Tibial nerve (tissue), 4 donors: ENCODE results near the gene GTF2A1L. TPM values are rescaled to one million over a fixed set of nuclear protein-coding genes. Genes with fewer than 3 reads are reported as not detected.

Source experiments
- DNase-seq, 2 donors: peaks; one replicate each; pipeline ENCODE4 v3.0.0-alpha.2; 2019; ENCODE audit warnings: low spot score in 2 of 2
- H3K27ac ChIP-seq, 4 donors: fragments of 200-600 bp; sonication (generic) in 3 of 4; one replicate each; pipeline ENCODE4 v1.5.1; 2017 to 2019; ENCODE audit warnings: mild to moderate bottlenecking in 1 of 4
- H3K27me3 ChIP-seq, 2 donors: fragments of 200-600 bp; sonication (generic) in 1 of 2; one replicate each; pipeline versions ENCODE4 v1.5.1 to v1.6.0; 2017 to 2019
- H3K36me3 ChIP-seq, 3 donors: fragments of 200-600 bp; sonication (generic); one replicate each; pipeline ENCODE4 v1.5.1; 2018 to 2019
- H3K4me1 ChIP-seq, 4 donors: fragments of 200-600 bp; sonication (generic) in 3 of 4; one replicate each; pipeline ENCODE4 v1.5.1; 2017 to 2019
- H3K4me3 ChIP-seq, 4 donors: fragments of 200-600 bp; sonication (generic) in 3 of 4; one replicate each; pipeline ENCODE4 v1.5.1; 2017 to 2019; ENCODE audit warnings: mild to moderate bottlenecking in 1 of 4, moderate library complexity in 1 of 4
- H3K9me3 ChIP-seq, 4 donors: fragments of 200-600 bp; sonication (generic) in 3 of 4; one replicate each; pipeline ENCODE4 v1.5.1; 2017 to 2019
- EP300 ChIP-seq, 2 donors: sonication (generic); formaldehyde crosslinking; IDR thresholded peaks; one replicate each; pipeline ENCODE4 v1.6.1; 2017; ENCODE audit warnings: antibody characterized with exemption in 2 of 2, mild to moderate bottlenecking in 1 of 2
- POLR2A ChIP-seq, 2 donors: fragments of 450-650 bp; IDR thresholded peaks; one replicate each; pipeline ENCODE4 v1.6.1; 2017; ENCODE audit warnings: antibody characterized with exemption in 2 of 2, mild to moderate bottlenecking in 2 of 2, moderate library complexity in 2 of 2
- WGBS, 2 donors: methylation state at CpG; one replicate each; pipeline ENCODE4 v1.1.5; 2018; 5-methylcytosine and 5-hydroxymethylcytosine counted together
- total RNA-seq, 4 donors: library from RNA; depleted of rRNA; stranded (reverse); fragments of >200 nt; gene quantifications; one replicate each; pipeline ENCODE4 v1.1.0, GENCODE V29; 2016
- TF ChIP-seq, protein P1 (sequence below), 5 experiments: fragments of 200-600 bp in 3 of 5; fragments of 450-650 bp in 2 of 5; sonication (generic) in 3 of 5; IDR thresholded peaks; one replicate each; pipeline ENCODE4 v1.5.1; 2016 to 2019; ENCODE audit warnings: antibody characterized with exemption in 5 of 5, mild to moderate bottlenecking in 3 of 5, moderate library complexity in 2 of 5

Gene GTF2A1L
- total RNA-seq, 4 donors from 2014 or later: 2.5 to 9.9 (median 6.7) TPM

DNA sequence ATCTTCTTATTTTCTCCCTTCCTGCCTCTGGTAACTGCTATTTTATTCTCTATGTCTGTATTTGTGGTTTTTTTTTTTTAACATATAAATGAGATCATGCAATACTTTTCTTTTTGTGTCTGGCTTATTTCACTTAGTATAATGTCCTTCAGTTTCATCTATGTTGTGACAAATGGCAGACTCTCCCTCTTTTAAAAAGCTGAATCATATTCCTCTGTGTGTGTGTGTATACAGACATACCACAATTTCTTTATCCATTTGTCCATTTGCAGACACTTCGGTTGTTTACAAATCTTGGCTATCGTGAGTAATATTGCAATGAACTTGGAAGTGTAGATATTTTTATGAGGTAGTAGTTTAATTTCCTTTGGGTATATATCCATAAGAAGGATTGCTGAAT lies 7.0 kb downstream of the GTF2A1L start:
- TF ChIP-seq, protein P1, sequence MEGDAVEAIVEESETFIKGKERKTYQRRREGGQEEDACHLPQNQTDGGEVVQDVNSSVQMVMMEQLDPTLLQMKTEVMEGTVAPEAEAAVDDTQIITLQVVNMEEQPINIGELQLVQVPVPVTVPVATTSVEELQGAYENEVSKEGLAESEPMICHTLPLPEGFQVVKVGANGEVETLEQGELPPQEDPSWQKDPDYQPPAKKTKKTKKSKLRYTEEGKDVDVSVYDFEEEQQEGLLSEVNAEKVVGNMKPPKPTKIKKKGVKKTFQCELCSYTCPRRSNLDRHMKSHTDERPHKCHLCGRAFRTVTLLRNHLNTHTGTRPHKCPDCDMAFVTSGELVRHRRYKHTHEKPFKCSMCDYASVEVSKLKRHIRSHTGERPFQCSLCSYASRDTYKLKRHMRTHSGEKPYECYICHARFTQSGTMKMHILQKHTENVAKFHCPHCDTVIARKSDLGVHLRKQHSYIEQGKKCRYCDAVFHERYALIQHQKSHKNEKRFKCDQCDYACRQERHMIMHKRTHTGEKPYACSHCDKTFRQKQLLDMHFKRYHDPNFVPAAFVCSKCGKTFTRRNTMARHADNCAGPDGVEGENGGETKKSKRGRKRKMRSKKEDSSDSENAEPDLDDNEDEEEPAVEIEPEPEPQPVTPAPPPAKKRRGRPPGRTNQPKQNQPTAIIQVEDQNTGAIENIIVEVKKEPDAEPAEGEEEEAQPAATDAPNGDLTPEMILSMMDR (IDR thresholded peaks at IDR 0.05): no peak
- TF ChIP-seq EP300 (IDR thresholded peaks at IDR 0.05): no peak
- no peak for TF ChIP-seq POLR2A (IDR thresholded peaks at IDR 0.05)
- Histone ChIP-seq H3K4me1 (no peaks in the 10 kb centered on the region), H3K27ac (no peak overlapping the region), H3K9me3 (peaks cover 0 to 14% (median 0%) of the 10 kb centered on the region in 4 donors), H3K36me3 (no peaks in the 10 kb centered on the region), H3K4me3 (no peak overlapping the region), H3K27me3 (no peaks in the 10 kb centered on the region)
- DNase-seq: no peak
- 89 to 93% methylated on average over 2 of the region's 2 CpGs for WGBS, 2 donors

DNA sequence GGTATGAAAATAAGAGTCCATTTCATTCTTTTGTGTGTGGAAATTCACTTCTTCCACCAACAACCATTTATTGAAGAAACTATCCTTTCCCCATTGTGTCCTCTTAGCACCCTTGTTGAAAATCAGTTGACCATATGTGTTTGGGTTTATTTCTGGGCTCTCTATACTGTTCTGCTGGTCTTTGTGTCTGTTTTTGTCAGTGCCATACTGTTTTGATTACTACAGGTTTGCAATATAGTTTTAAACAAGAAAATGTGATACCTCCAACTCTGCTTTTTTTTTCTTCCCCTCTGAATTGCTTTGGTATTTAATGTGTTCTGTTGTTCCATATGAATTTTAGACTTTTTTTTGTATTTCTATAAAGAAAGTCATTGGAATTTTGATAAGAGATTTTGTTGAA lies 8.4 kb downstream of the GTF2A1L start:
- TF ChIP-seq, protein P1 (IDR thresholded peaks at IDR 0.05): no peak
- TF ChIP-seq POLR2A (IDR thresholded peaks at IDR 0.05) (no peak), EP300 (IDR thresholded peaks at IDR 0.05) (no peak)
- Histone ChIP-seq H3K4me1 (no peaks in the 10 kb centered on the region), H3K27me3 (no peaks in the 10 kb centered on the region), H3K9me3 (peaks cover 0 to 14% (median 0%) of the 10 kb centered on the region in 4 donors), H3K36me3 (no peaks in the 10 kb centered on the region), H3K4me3 (no peak overlapping the region), H3K27ac (no peak overlapping the region)
- no peak for DNase-seq

DNA sequence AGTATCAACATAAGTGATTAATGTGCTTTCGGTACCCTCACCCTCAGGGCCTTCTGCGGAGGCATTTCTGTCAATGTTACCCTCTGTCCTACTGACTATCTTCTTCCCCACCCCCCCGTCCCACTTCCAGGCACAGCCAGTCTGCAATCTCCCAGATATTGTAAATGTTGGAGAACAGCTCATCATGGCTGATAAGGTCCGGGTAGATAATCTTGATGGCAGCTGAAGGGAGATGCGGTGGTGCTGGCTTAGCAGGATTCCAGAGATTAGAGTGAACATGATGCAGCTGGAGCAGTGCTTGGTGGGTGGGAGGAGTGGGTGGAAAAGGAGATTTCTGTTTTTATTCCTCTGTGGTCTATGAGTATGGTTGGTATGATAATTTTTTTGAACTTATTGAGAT lies 15.5 kb downstream of the GTF2A1L start:
- Histone ChIP-seq H3K36me3 (peaks cover 0 to 12% (median 0%) of the 10 kb centered on the region in 3 donors), H3K27me3 (no peaks in the 10 kb centered on the region), H3K4me1 (no peaks in the 10 kb centered on the region), H3K27ac (no peak overlapping the region), H3K4me3 (no peak overlapping the region), H3K9me3 (peaks cover 0 to 14% (median 0%) of the 10 kb centered on the region in 4 donors)
- WGBS, 2 donors: 77 to 87% methylated on average over 5 of the region's 5 CpGs
- DNase-seq: no peak
- TF ChIP-seq, protein P1 (IDR thresholded peaks at IDR 0.05): no peak
- TF ChIP-seq POLR2A (IDR thresholded peaks at IDR 0.05): no peak
- TF ChIP-seq EP300 (IDR thresholded peaks at IDR 0.05): no peak

DNA sequence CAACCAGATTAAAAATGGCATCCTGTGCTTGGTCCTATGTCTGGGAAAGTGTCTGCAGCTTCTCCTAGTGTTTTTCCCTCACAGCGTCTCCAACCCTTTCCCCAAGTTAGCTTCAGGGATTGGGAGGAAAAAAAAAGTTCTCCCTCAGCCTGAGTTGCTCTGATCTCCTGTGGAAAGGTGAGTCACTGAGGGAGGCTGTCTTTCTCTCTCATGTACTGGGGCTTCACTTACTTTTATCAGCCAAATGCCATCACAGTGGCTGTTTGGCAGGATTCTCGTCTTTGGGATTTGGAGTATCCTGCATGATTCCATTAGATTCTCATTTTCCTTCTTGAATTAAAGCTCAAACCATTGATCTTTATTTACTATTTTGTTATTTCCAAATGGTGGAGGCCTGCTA lies 18.1 kb downstream of the GTF2A1L start:
- no peak for TF ChIP-seq POLR2A (IDR thresholded peaks at IDR 0.05)
- TF ChIP-seq, protein P1 (IDR thresholded peaks at IDR 0.05): no peak
- TF ChIP-seq EP300 (IDR thresholded peaks at IDR 0.05): no peak
- no peak overlapping the region for H3K4me3 ChIP-seq
- no peaks in the 10 kb centered on the region for H3K4me1 ChIP-seq
- WGBS, 2 donors: 80 to 92% methylated on average over 2 of the region's 2 CpGs
- no peak for DNase-seq
- H3K36me3 ChIP-seq: peaks cover 0 to 12% (median 0%) of the 10 kb centered on the region in 3 donors
- H3K9me3 ChIP-seq: peaks cover 0 to 17% (median 0%) of the 10 kb centered on the region in 4 donors
- no peak overlapping the region for H3K27ac ChIP-seq
- no peaks in the 10 kb centered on the region for H3K27me3 ChIP-seq

DNA sequence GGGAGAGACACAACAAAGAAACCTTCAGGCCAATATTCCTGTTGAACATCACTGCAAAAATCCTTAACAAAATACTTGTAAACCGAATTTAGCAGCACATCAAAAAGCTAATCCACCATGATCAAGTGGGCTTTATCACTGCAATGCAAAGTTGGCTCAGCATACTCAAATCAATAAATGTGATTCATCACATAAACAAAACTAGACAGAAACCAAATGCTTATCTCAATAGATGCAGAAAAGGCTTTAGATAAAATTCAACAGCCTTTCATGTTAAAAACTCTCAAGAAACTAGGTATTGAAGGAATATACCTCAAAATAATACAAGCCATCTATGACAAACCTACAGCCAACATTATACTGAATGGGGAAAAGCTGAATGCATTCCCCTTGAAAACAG lies 20.6 kb downstream of the GTF2A1L start:
- Histone ChIP-seq H3K27ac (no peak overlapping the region), H3K4me1 (no peaks in the 10 kb centered on the region), H3K36me3 (peaks cover 0 to 12% (median 0%) of the 10 kb centered on the region in 3 donors), H3K9me3 (peaks cover 0 to 17% (median 0%) of the 10 kb centered on the region in 4 donors), H3K4me3 (no peak overlapping the region), H3K27me3 (no peaks in the 10 kb centered on the region)
- no peak for TF ChIP-seq POLR2A (IDR thresholded peaks at IDR 0.05)
- TF ChIP-seq, protein P1 (IDR thresholded peaks at IDR 0.05): no peak
- TF ChIP-seq EP300 (IDR thresholded peaks at IDR 0.05): no peak
- DNase-seq: no peak
- WGBS, 2 donors: 69 to 74% methylated on average over 1 of the region's 1 CpG
